Measurements from ENCODE around the gene ARL4C. TPM values are rescaled to one million over a fixed set of nuclear protein-coding genes. Genes with fewer than 3 reads are reported as not detected.

ARL4C gene
- total RNA-seq, 1 experiment from 2014 or later, result 81.2 TPM

GRCh38 chr2:234488913-234489451 is 7.9 kb downstream of the ARL4C start:
- Mint-ChIP-seq H3K4me1 (ENCODE audit: low read depth, unreplicated experiment) (no peaks in the 10 kb centered on the region), H3K36me3 (ENCODE audit: insufficient read depth, unreplicated experiment) (peaks cover 45% of the 10 kb centered on the region), H3K4me3 (ENCODE audit: unreplicated experiment) (no peak overlapping the region), H3K27me3 (ENCODE audit: insufficient read depth, unreplicated experiment) (no peaks in the 10 kb centered on the region), H3K27ac (ENCODE audit: unreplicated experiment) (no peak overlapping the region), H3K9me3 (ENCODE audit: unreplicated experiment) (no peaks in the 10 kb centered on the region)
- CTCF ChIA-PET, result interaction anchor here (0.5 kb wide), 1 partner anchor 195 kb away, joined by 6 read pairs; no protein-coding TSS in a partner anchor
- no peaks in the 10 kb centered on the region for H3K9me3 ChIP-seq
- TF ChIP-seq CTCF (IDR thresholded peaks at IDR 0.05; ENCODE audit: insufficient read depth in 1 of 2, low read depth in 1 of 2, low read length in 1 of 2, severe bottlenecking in 1 of 2, unreplicated experiment in 1 of 2), result no peak
- intact Hi-C loops (cut with micrococcal nuclease; ENCODE audit: unreplicated experiment), result no loop called here
- no peak overlapping the region for H3K4me3 ChIP-seq (ENCODE audit: low read depth, low read length)
- H3K36me3 ChIP-seq (ENCODE audit: control insufficient read depth, insufficient read depth, low read length), result no peaks in the 10 kb centered on the region; the same call in 1 of the 2 replicates
- BruUV-seq (replicated peaks), result no TSS peak
- POLR2A ChIA-PET, result no interaction called here
- DNase-seq, result no peak
- H3K27me3 ChIP-seq (replicated peaks; ENCODE audit: control insufficient read depth, insufficient read depth, low read length), result no peaks in the 10 kb centered on the region
- no peaks in the 10 kb centered on the region for H3K4me1 ChIP-seq

DNA sequence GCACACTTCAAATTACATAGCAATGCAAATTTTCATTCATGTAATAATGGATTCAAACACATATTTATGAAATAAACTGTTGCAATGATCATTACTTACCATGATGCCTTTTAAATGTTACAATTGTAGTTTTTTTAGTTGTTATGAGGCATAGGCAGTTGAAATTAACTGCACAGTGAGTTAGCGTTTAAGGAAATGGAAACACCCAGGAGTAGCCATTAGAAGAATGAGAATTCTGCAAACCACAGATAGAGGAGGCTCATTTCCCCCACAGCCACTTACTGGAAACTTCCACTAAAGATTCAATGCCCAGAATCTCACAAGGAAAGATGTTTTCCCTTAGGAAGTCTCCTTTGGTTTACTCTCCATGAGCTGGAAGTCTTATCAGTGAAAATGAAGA is 8.4 kb downstream of the ARL4C start:
- no TSS peak for BruUV-seq (replicated peaks)
- Histone ChIP-seq H3K4me3 (ENCODE audit: low read depth, low read length) (no peak overlapping the region), H3K4me1 (no peaks in the 10 kb centered on the region), H3K36me3 (ENCODE audit: control insufficient read depth, insufficient read depth, low read length) (no peaks in the 10 kb centered on the region; the same call in 1 of the 2 replicates), H3K9me3 (no peaks in the 10 kb centered on the region), H3K27me3 (replicated peaks; ENCODE audit: control insufficient read depth, insufficient read depth, low read length) (no peaks in the 10 kb centered on the region)
- intact Hi-C loops (cut with micrococcal nuclease; ENCODE audit: unreplicated experiment), result no loop called here
- POLR2A ChIA-PET, result no interaction called here
- CTCF ChIA-PET, result interaction anchor here (0.5 kb wide), 1 partner anchor 195 kb away, joined by 6 read pairs; no protein-coding TSS in a partner anchor
- no peak overlapping the region for H3K4me3 Mint-ChIP-seq (ENCODE audit: unreplicated experiment)
- peaks cover 40% of the 10 kb centered on the region for H3K36me3 Mint-ChIP-seq (ENCODE audit: insufficient read depth, unreplicated experiment)
- no peak for TF ChIP-seq CTCF (IDR thresholded peaks at IDR 0.05; ENCODE audit: insufficient read depth in 1 of 2, low read depth in 1 of 2, low read length in 1 of 2, severe bottlenecking in 1 of 2, unreplicated experiment in 1 of 2)
- DNase-seq, result no peak
- H3K27me3 Mint-ChIP-seq (ENCODE audit: insufficient read depth, unreplicated experiment), result no peaks in the 10 kb centered on the region
- no peaks in the 10 kb centered on the region for H3K9me3 Mint-ChIP-seq (ENCODE audit: unreplicated experiment)
- H3K4me1 Mint-ChIP-seq (ENCODE audit: low read depth, unreplicated experiment), result no peaks in the 10 kb centered on the region
- no peak overlapping the region for H3K27ac Mint-ChIP-seq (ENCODE audit: unreplicated experiment)

GRCh38 chr2:234487356-234487755 is 9.5 kb downstream of the ARL4C start:
- ChIA-PET POLR2A (no interaction called here), CTCF (no interaction called here)
- Histone ChIP-seq H3K27me3 (replicated peaks; ENCODE audit: control insufficient read depth, insufficient read depth, low read length) (no peaks in the 10 kb centered on the region), H3K4me3 (ENCODE audit: low read depth, low read length) (no peak overlapping the region), H3K4me1 (no peaks in the 10 kb centered on the region), H3K9me3 (no peaks in the 10 kb centered on the region), H3K36me3 (ENCODE audit: control insufficient read depth, insufficient read depth, low read length) (no peaks in the 10 kb centered on the region)
- no TSS peak for BruUV-seq (replicated peaks)
- Mint-ChIP-seq H3K9me3 (ENCODE audit: unreplicated experiment) (no peaks in the 10 kb centered on the region), H3K36me3 (ENCODE audit: insufficient read depth, unreplicated experiment) (peaks cover 29% of the 10 kb centered on the region), H3K4me3 (ENCODE audit: unreplicated experiment) (no peak overlapping the region), H3K4me1 (ENCODE audit: low read depth, unreplicated experiment) (no peaks in the 10 kb centered on the region), H3K27ac (ENCODE audit: unreplicated experiment) (no peak overlapping the region), H3K27me3 (ENCODE audit: insufficient read depth, unreplicated experiment) (no peaks in the 10 kb centered on the region)
- no peak for DNase-seq
- intact Hi-C loops (cut with micrococcal nuclease; ENCODE audit: unreplicated experiment), result no loop called here
- no peak for TF ChIP-seq CTCF (IDR thresholded peaks at IDR 0.05; ENCODE audit: insufficient read depth in 1 of 2, low read depth in 1 of 2, low read length in 1 of 2, severe bottlenecking in 1 of 2, unreplicated experiment in 1 of 2)

Measured in Caco-2 (cell line).